GM06990 (cell line): Measurements from ENCODE around the gene POLR3A.
"Not testable (repeated sequence)": the region's sequence is repeated elsewhere in the genome, so short reads cannot be mapped to it uniquely, and the experiment has no call there.

Experiments used
- DNase-seq: peaks from one replicate; pipeline ENCODE4 v3.0.0-alpha.2; 2011; ENCODE audit not compliant: insufficient read length; ENCODE audit errors: extremely low read depth
- H3K27me3 ChIP-seq: replicated peaks from 2 replicates; pipeline ENCODE4 v1.6.0; 2011; ENCODE audit warnings: low read length; ENCODE audit not compliant: control insufficient read depth, insufficient read depth
- H3K36me3 ChIP-seq: 2 replicates; pipeline ENCODE4 v1.5.1; 2011; ENCODE audit warnings: low read length; ENCODE audit not compliant: control insufficient read depth, insufficient read depth
- H3K4me3 ChIP-seq: replicated peaks from 2 replicates; pipeline ENCODE4 v1.5.1; 2011; ENCODE audit warnings: low read depth, mild to moderate bottlenecking, control low read depth, low read length
- TF ChIP-seq, protein P1 (sequence below): IDR thresholded peaks from 2 replicates; pipeline ENCODE4 v1.5.1; 2011; ENCODE audit warnings: low read length, control low read depth, mild to moderate bottlenecking, inconsistent platforms; ENCODE audit not compliant: insufficient read depth, poor library complexity, severe bottlenecking

Gene POLR3A

DNA sequence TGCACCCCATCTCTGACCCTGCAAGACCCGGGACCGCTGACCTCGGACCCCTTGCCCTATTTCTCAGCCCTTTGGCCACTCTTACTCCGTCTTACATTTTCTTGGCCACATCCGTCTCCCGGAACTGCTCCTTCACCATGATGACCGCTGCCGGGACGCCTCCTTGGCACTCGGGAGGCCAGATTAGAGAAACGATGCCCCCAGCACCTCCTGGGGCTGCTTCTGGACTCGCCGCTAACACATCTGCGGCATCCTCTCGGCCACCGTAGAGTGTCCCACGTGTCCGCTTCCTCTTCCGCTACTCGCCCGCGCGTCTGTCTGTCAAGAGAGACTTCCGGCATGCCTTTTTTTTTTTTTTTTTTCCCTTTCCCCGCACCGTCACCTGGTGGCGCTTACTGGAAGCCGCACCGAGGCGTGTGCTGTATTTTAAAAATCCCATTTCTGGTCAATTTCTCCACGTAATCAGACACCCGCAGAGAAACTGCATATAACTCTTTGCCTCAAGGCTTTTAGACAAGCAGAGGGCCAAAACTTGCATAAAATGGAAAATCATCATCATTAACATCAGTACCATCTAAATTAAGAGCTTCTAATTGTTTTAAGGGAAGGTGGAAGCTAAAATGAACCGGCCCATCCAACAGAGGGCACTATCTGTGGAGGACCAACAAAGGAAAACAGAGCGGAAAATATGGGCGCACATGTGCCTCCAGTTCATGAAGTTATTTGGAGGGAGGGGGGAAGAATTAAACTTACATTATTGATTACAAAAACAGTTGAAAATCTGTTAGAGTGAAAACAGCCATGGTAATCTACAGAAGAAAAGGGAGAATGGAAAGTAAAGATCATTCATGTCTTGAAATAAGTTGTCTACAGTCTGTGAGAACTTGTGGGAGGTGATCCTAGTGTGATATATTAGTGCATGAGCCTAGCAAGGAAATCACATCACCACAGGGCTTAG, at the start of gene POLR3A:
POLR3A (minus strand) TSS at position 247 of the 958 bp plus-strand sequence; CDS start at position 139, 108 bp downstream.
- peak; percentile 91 for DNase-seq
- Histone ChIP-seq H3K36me3 (peaks cover 2% of the 10 kb centered on the region), H3K27me3 (no peaks in the 10 kb centered on the region), H3K4me3 (peak within 1 kb of the TSS; percentile 100)
- TF ChIP-seq, protein P1, sequence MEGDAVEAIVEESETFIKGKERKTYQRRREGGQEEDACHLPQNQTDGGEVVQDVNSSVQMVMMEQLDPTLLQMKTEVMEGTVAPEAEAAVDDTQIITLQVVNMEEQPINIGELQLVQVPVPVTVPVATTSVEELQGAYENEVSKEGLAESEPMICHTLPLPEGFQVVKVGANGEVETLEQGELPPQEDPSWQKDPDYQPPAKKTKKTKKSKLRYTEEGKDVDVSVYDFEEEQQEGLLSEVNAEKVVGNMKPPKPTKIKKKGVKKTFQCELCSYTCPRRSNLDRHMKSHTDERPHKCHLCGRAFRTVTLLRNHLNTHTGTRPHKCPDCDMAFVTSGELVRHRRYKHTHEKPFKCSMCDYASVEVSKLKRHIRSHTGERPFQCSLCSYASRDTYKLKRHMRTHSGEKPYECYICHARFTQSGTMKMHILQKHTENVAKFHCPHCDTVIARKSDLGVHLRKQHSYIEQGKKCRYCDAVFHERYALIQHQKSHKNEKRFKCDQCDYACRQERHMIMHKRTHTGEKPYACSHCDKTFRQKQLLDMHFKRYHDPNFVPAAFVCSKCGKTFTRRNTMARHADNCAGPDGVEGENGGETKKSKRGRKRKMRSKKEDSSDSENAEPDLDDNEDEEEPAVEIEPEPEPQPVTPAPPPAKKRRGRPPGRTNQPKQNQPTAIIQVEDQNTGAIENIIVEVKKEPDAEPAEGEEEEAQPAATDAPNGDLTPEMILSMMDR, result peak; percentile 77

DNA sequence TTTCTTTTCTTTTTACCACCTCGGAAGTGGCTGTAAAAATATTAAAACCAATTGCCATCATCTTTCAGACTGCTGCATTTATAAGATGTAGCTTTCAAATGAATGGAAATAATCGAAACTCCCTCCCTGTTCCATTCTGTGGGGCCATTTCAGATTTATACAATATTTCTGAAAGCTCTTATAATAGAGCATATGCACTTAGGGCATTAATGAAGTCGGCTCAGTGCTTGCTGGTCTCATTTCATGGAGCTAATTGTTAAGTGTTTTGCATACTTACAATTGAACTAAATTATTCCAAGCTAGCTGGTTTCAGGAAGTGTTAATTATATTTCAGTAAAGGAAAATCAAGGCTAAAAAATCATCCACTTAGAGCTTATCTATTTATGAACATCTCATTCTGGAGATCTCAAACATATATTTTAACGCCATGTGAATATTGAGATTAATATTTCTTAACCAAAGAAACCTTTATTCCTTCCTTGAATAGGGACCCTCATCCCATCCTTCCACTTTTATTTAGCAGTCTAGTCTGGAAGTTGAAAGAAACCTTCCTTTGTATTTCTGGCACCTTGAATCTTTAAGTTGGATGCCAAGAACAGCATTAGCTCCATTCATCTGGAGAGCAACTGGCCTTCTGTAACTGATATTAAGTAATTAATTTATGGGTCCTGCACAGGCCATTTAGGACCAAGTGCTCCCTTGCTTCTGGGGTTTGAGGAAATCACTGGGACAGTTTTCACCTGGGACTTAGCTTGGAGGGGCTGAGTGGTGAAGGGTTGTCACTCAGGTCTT, 49.4 kb upstream of the POLR3A start:
- DNase-seq, result no peak
- TF ChIP-seq, protein P1, result no peak
- Histone ChIP-seq H3K36me3 (no peaks in the 10 kb centered on the region), H3K4me3 (no peak overlapping the region), H3K27me3 (no peaks in the 10 kb centered on the region)

DNA sequence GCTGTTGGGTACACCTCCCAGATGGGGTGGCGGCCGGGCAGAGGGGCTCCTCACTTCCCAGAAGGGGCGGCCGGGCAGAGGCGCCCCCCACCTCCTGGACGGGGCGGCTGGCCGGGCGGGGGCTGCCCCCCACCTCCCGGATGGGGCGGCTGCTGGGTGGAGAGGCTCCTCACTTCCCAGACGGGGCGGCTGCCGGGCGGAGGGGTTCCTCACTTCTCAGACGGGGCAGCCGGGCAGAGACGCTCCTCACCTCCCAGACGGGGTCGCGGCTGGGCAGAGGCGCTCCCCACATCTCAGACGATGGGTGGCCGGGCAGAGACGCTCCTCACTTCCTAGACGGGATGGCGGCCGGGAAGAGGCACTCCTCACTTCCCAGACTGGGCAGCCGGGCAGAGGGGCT, 46.5 kb upstream of the POLR3A start:
- not testable (repeated sequence) for H3K36me3 ChIP-seq, DNase-seq, H3K4me3 ChIP-seq, H3K27me3 ChIP-seq

DNA sequence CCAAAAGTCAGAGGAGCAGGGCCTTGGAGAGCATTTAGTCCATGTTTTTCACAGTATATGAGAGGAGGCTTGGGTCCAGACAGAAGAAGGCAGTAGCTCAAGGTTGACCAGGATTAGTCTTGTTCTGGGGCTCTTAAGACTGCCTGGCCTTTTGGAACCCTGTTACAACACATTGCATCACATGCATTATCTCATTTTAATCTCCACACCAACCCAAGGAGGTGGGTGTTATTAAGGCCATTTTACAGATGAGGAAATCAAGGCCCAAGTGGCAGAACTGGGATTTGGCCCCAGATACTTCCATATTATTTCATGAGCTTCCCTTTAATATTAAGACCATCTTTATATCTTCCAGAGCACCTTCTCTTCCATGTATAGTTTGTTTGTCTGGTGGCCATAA, 43.2 kb upstream of the POLR3A start:
- TF ChIP-seq, protein P1, result no peak
- no peak for DNase-seq
- Histone ChIP-seq H3K4me3 (no peak overlapping the region), H3K36me3 (no peaks in the 10 kb centered on the region), H3K27me3 (no peaks in the 10 kb centered on the region)

DNA sequence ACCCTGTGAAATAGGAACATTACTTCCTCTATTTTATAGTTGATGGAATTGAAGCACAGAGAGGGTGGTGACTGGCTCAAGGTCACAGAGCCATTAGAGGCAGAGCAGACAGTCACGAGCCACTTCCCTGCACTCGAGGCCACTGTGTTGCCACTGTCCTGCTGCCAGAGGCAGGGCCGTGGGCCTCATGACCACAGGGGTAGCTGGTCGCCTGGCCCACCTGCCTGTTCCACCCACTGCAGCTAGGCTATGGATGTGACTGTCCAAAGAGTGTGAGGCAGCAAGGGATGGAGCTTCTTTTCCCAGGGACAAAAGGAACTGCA, 42.5 kb upstream of the POLR3A start:
- Histone ChIP-seq H3K36me3 (no peaks in the 10 kb centered on the region), H3K27me3 (no peaks in the 10 kb centered on the region), H3K4me3 (no peak overlapping the region)
- DNase-seq, result no peak
- TF ChIP-seq, protein P1, result no peak
